ENCODE measurements around the gene CFAP46.

Gene CFAP46

GRCh38 chr10:132835848-132836233 is 106.5 kb downstream of the CFAP46 start:
- no peaks in the 10 kb centered on the region for H3K36me3 ChIP-seq (ENCODE audit: control insufficient read depth in 4 of 4, insufficient read depth in 4 of 4, low read length in 3 of 4)
- H3K4me3 ChIP-seq (ENCODE audit: control insufficient read depth in 1 of 7, extremely low read depth in 1 of 7, insufficient read depth in 4 of 7, low read depth in 2 of 7, low read length in 6 of 7), result no peak overlapping the region
- no peaks in the 10 kb centered on the region for H3K9me3 ChIP-seq (ENCODE audit: control extremely low read depth in 1 of 5, control insufficient read depth in 4 of 5, insufficient read depth in 2 of 5, low read depth in 1 of 5, low read length in 4 of 5)
- 76% methylated on average over 6 of the region's 18 CpGs for WGBS (ENCODE audit: insufficient coverage)
- ChIA-PET CTCF (interaction anchor here (1.0 to 1.7 kb wide), 3 partner anchors 30 to 66 kb away, joined by 3 to 4 read pairs (median 3); no protein-coding TSS in a partner anchor), POLR2A (no interaction called here)
- peaks cover 0 to 3% (median 1%) of the 10 kb centered on the region in 4 experiments for H3K4me1 ChIP-seq (ENCODE audit: control extremely low read depth in 1 of 4, control insufficient read depth in 4 of 4, insufficient read depth in 4 of 4, low read length in 3 of 4)
- peaks cover under 1 to 33% (median 5%) of the 10 kb centered on the region in 5 experiments for H3K27me3 ChIP-seq (replicated peaks in 2 of 5; ENCODE audit: control insufficient read depth in 4 of 5, insufficient read depth in 5 of 5, low read length in 4 of 5)
- no peak for DNase-seq
- no peak overlapping the region for H3K27ac ChIP-seq (ENCODE audit: insufficient read depth in 1 of 2, low read depth in 1 of 2, low read length in 2 of 2, poor library complexity in 1 of 2, severe bottlenecking in 2 of 2)

GRCh38 chr10:132834891-132835847 is 107.2 kb downstream of the CFAP46 start:
- Histone ChIP-seq H3K27ac (ENCODE audit: insufficient read depth in 1 of 2, low read depth in 1 of 2, low read length in 2 of 2, poor library complexity in 1 of 2, severe bottlenecking in 2 of 2) (no peak overlapping the region), H3K4me1 (ENCODE audit: control extremely low read depth in 1 of 4, control insufficient read depth in 4 of 4, insufficient read depth in 4 of 4, low read length in 3 of 4) (peaks cover 0 to 3% (median 1%) of the 10 kb centered on the region in 4 experiments), H3K27me3 (replicated peaks in 2 of 5; ENCODE audit: control insufficient read depth in 4 of 5, insufficient read depth in 5 of 5, low read length in 4 of 5) (peaks cover 3 to 31% (median 6%) of the 10 kb centered on the region in 5 experiments), H3K4me3 (ENCODE audit: control insufficient read depth in 1 of 7, extremely low read depth in 1 of 7, insufficient read depth in 4 of 7, low read depth in 2 of 7, low read length in 6 of 7) (no peak overlapping the region), H3K36me3 (ENCODE audit: control insufficient read depth in 4 of 4, insufficient read depth in 4 of 4, low read length in 3 of 4) (no peaks in the 10 kb centered on the region), H3K9me3 (ENCODE audit: control extremely low read depth in 1 of 5, control insufficient read depth in 4 of 5, insufficient read depth in 2 of 5, low read depth in 1 of 5, low read length in 4 of 5) (no peaks in the 10 kb centered on the region)
- POLR2A ChIA-PET, result no interaction called here
- DNase-seq, result no peak
- CTCF ChIA-PET, result interaction anchor here (0.6 to 1.8 kb wide), 4 partner anchors 10 to 58 kb away, joined by 3 to 4 read pairs (median 4); no protein-coding TSS in a partner anchor
- WGBS (ENCODE audit: insufficient coverage), result 89% methylated on average over 23 of the region's 25 CpGs

- 93% methylated on average over 13 of the region's 18 CpGs for WGBS (ENCODE audit: insufficient coverage)
- H3K27me3 ChIP-seq (replicated peaks in 2 of 5; ENCODE audit: control insufficient read depth in 4 of 5, insufficient read depth in 5 of 5, low read length in 4 of 5), result peaks cover 3 to 34% (median 6%) of the 10 kb centered on the region in 5 experiments
- POLR2A ChIA-PET, result no interaction called here
Observed at GRCh38 chr10:132834311-132834761, 108.0 kb downstream of the CFAP46 start.

GRCh38 chr10:132833421-132834111 is 108.8 kb downstream of the CFAP46 start:
- no peak for DNase-seq
- no peaks in the 10 kb centered on the region for H3K9me3 ChIP-seq (ENCODE audit: control extremely low read depth in 1 of 5, control insufficient read depth in 4 of 5, insufficient read depth in 2 of 5, low read depth in 1 of 5, low read length in 4 of 5)
- H3K27ac ChIP-seq (ENCODE audit: insufficient read depth in 1 of 2, low read depth in 1 of 2, low read length in 2 of 2, poor library complexity in 1 of 2, severe bottlenecking in 2 of 2), result no peak overlapping the region
- POLR2A ChIA-PET, result no interaction called here
- no peaks in the 10 kb centered on the region for H3K36me3 ChIP-seq (ENCODE audit: control insufficient read depth in 4 of 4, insufficient read depth in 4 of 4, low read length in 3 of 4)
- H3K4me3 ChIP-seq (ENCODE audit: control insufficient read depth in 1 of 7, extremely low read depth in 1 of 7, insufficient read depth in 4 of 7, low read depth in 2 of 7, low read length in 6 of 7), result no peak overlapping the region
- CTCF ChIA-PET, result interaction anchor here (0.8 to 1.8 kb wide), 2 partner anchors 26 to 178 kb away, joined by 3 to 4 read pairs; no protein-coding TSS in a partner anchor
- peaks cover 0 to 3% (median 0%) of the 10 kb centered on the region in 4 experiments for H3K4me1 ChIP-seq (ENCODE audit: control extremely low read depth in 1 of 4, control insufficient read depth in 4 of 4, insufficient read depth in 4 of 4, low read length in 3 of 4)
- H3K27me3 ChIP-seq (replicated peaks in 2 of 5; ENCODE audit: control insufficient read depth in 4 of 5, insufficient read depth in 5 of 5, low read length in 4 of 5), result peaks cover 3 to 36% (median 6%) of the 10 kb centered on the region in 5 experiments
- 76% methylated on average over 25 of the region's 29 CpGs for whole genome bisulfite sequencing (ENCODE audit: insufficient coverage)

More at GRCh38 chr10:132834311-132834761, 108.0 kb downstream of the CFAP46 start:
- no peak overlapping the region for H3K27ac ChIP-seq (ENCODE audit: insufficient read depth in 1 of 2, low read depth in 1 of 2, low read length in 2 of 2, poor library complexity in 1 of 2, severe bottlenecking in 2 of 2)
- no peak for DNase-seq
- no peak overlapping the region for H3K4me3 ChIP-seq (ENCODE audit: control insufficient read depth in 1 of 7, extremely low read depth in 1 of 7, insufficient read depth in 4 of 7, low read depth in 2 of 7, low read length in 6 of 7)
- H3K4me1 ChIP-seq (ENCODE audit: control extremely low read depth in 1 of 4, control insufficient read depth in 4 of 4, insufficient read depth in 4 of 4, low read length in 3 of 4), result peaks cover 0 to 3% (median 0%) of the 10 kb centered on the region in 4 experiments
- CTCF ChIA-PET, result interaction anchor here (0.6 to 1.8 kb wide), 2 partner anchors 9 to 26 kb away, joined by 3 to 4 read pairs; no protein-coding TSS in a partner anchor
- no peaks in the 10 kb centered on the region for H3K36me3 ChIP-seq (ENCODE audit: control insufficient read depth in 4 of 4, insufficient read depth in 4 of 4, low read length in 3 of 4)
- no peaks in the 10 kb centered on the region for H3K9me3 ChIP-seq (ENCODE audit: control extremely low read depth in 1 of 5, control insufficient read depth in 4 of 5, insufficient read depth in 2 of 5, low read depth in 1 of 5, low read length in 4 of 5)

- no peak for DNase-seq
- Histone ChIP-seq H3K4me1 (ENCODE audit: control extremely low read depth in 1 of 4, control insufficient read depth in 4 of 4, insufficient read depth in 4 of 4, low read length in 3 of 4) (peaks cover 0 to 3% (median 0%) of the 10 kb centered on the region in 4 experiments), H3K27ac (ENCODE audit: insufficient read depth in 1 of 2, low read depth in 1 of 2, low read length in 2 of 2, poor library complexity in 1 of 2, severe bottlenecking in 2 of 2) (no peak overlapping the region), H3K36me3 (ENCODE audit: control insufficient read depth in 4 of 4, insufficient read depth in 4 of 4, low read length in 3 of 4) (no peaks in the 10 kb centered on the region), H3K27me3 (replicated peaks in 2 of 5; ENCODE audit: control insufficient read depth in 4 of 5, insufficient read depth in 5 of 5, low read length in 4 of 5) (peaks cover 3 to 41% (median 6%) of the 10 kb centered on the region in 5 experiments), H3K9me3 (ENCODE audit: control extremely low read depth in 1 of 5, control insufficient read depth in 4 of 5, insufficient read depth in 2 of 5, low read depth in 1 of 5, low read length in 4 of 5) (no peaks in the 10 kb centered on the region), H3K4me3 (ENCODE audit: control insufficient read depth in 1 of 7, extremely low read depth in 1 of 7, insufficient read depth in 4 of 7, low read depth in 2 of 7, low read length in 6 of 7) (no peak overlapping the region)
- WGBS (ENCODE audit: insufficient coverage), result 82% methylated on average over 22 of the region's 30 CpGs
- POLR2A ChIA-PET, result no interaction called here
- CTCF ChIA-PET, result interaction anchor here (0.8 kb wide), 1 partner anchor 176 kb away, joined by 3 read pairs; no protein-coding TSS in a partner anchor
Observed at GRCh38 chr10:132832186-132832969, 110.0 kb downstream of the CFAP46 start.

GRCh38 chr10:132829403-132829802 is 113.0 kb downstream of the CFAP46 start:
- CTCF ChIA-PET, result interaction anchor here (0.9 to 1.0 kb wide), 2 partner anchors 74 to 91 kb away, joined by 3 read pairs; no protein-coding TSS in a partner anchor
- 94% methylated on average over 6 of the region's 8 CpGs for WGBS (ENCODE audit: insufficient coverage)
- H3K27ac ChIP-seq (ENCODE audit: insufficient read depth in 1 of 2, low read depth in 1 of 2, low read length in 2 of 2, poor library complexity in 1 of 2, severe bottlenecking in 2 of 2), result no peak overlapping the region
- no peak overlapping the region for H3K4me3 ChIP-seq (ENCODE audit: control insufficient read depth in 1 of 7, extremely low read depth in 1 of 7, insufficient read depth in 4 of 7, low read depth in 2 of 7, low read length in 6 of 7)
- peaks cover 0 to 9% (median 0%) of the 10 kb centered on the region in 5 experiments for H3K9me3 ChIP-seq (ENCODE audit: control extremely low read depth in 1 of 5, control insufficient read depth in 4 of 5, insufficient read depth in 2 of 5, low read depth in 1 of 5, low read length in 4 of 5)
- POLR2A ChIA-PET, result no interaction called here
- H3K36me3 ChIP-seq (ENCODE audit: control insufficient read depth in 4 of 4, insufficient read depth in 4 of 4, low read length in 3 of 4), result no peaks in the 10 kb centered on the region
- H3K27me3 ChIP-seq (replicated peaks in 2 of 5; ENCODE audit: control insufficient read depth in 4 of 5, insufficient read depth in 5 of 5, low read length in 4 of 5), result peaks cover 3 to 37% (median 6%) of the 10 kb centered on the region in 5 experiments
- DNase-seq, result no peak
- no peaks in the 10 kb centered on the region for H3K4me1 ChIP-seq (ENCODE audit: control extremely low read depth in 1 of 4, control insufficient read depth in 4 of 4, insufficient read depth in 4 of 4, low read length in 3 of 4)

All from common myeloid progenitor, CD34-positive (primary cell).